Smooth muscle cell of the pulmonary artery (primary cell): ENCODE data around the gene TAAR5. TPM values are rescaled to one million over a fixed set of nuclear protein-coding genes. Genes with fewer than 3 reads are reported as not detected.

Experiments
- total RNA-seq: library from RNA; depleted of rRNA; stranded (reverse); fragments of >200 nt; gene quantifications from 2 replicates; pipeline ENCODE4 v1.2.3, GENCODE V29; 2014

Gene TAAR5
- total RNA-seq: not detected in 2 replicates

GRCh38 chr6:132589454-132589853 is at the start of gene TAAR5:
TSS of gene TAAR5 (minus strand) at chr6:132589741. CDS start at chr6:132589686, 55 bp downstream.

GRCh38 chr6:132624175-132624574 is 34.6 kb upstream of the TAAR5 start, which contains the start of gene TAAR2:
TSS of gene TAAR2 (minus strand) at chr6:132624275. CDS start at chr6:132624275, 0 bp downstream.

GRCh38 chr6:132570221-132570777 is 19.2 kb downstream of the TAAR5 start, which contains the start of gene TAAR6:
TSS of gene TAAR6 (plus strand) at chr6:132570322. CDS start at chr6:132570322, 0 bp downstream.

GRCh38 chr6:132552372-132552771 is 37.2 kb downstream of the TAAR5 start, which contains the start of gene TAAR8:
TSS of gene TAAR8 (plus strand) at chr6:132552672. CDS start at chr6:132552693, 21 bp downstream.

Other genes starting within 250 kb of the TAAR5 start
- 41.5 and 73.5 TPM in 2 replicates for gene MOXD1, start 188.3 kb downstream of the TAAR5 start, total RNA-seq
- 44.4 and 79.2 TPM in 2 replicates for gene STX7, start 76.6 kb downstream of the TAAR5 start, total RNA-seq
- gene TAAR9, start 51.5 kb downstream of the TAAR5 start, total RNA-seq: 0.07 TPM in 1 of 2 replicates, not detected in the other
- gene TAAR8, start 37.1 kb downstream of the TAAR5 start, total RNA-seq: not detected in 2 replicates
- not detected in 2 replicates for gene TAAR6, start 19.4 kb downstream of the TAAR5 start, total RNA-seq
- not detected in 2 replicates for gene TAAR2, start 34.5 kb upstream of the TAAR5 start, total RNA-seq
- not detected in 2 replicates for gene TAAR1, start 69.4 kb upstream of the TAAR5 start, total RNA-seq
- gene VNN1, start 124.3 kb upstream of the TAAR5 start, total RNA-seq: 0.20 TPM in 1 of 2 replicates, not detected in the other
- gene VNN2, start 168.2 kb upstream of the TAAR5 start, total RNA-seq: 0.39 TPM in 1 of 2 replicates, not detected in the other
- gene SLC18B1, start 208.9 kb upstream of the TAAR5 start, total RNA-seq: 3.4 and 4.4 TPM in 2 replicates
- gene RPS12, start 224.8 kb upstream of the TAAR5 start, total RNA-seq: 1,051 and 1,184 TPM in 2 replicates